Sigmoid colon (tissue), 7 donors: ENCODE results near the gene MAP3K20. TPM values are rescaled to one million over a fixed set of nuclear protein-coding genes. Genes with fewer than 3 reads are reported as not detected.

Experiments used
- DNase-seq: peaks from one replicate; pipeline ENCODE4 v3.0.0-alpha.2; 2019
- H3K27ac ChIP-seq, 4 donors: fragments of 200-600 bp; sonication (generic); one replicate each; pipeline ENCODE4 v1.5.1; 2016 to 2019; ENCODE audit warnings: mild to moderate bottlenecking in 1 of 4
- H3K27me3 ChIP-seq, 3 donors: fragments of 200-600 bp; sonication (generic); one replicate each; pipeline ENCODE4 v1.5.1; 2019; ENCODE audit warnings: mild to moderate bottlenecking in 1 of 3
- H3K36me3 ChIP-seq, 4 donors: fragments of 200-600 bp; sonication (generic); one replicate each; pipeline ENCODE4 v1.5.1; 2016 to 2019
- H3K4me1 ChIP-seq, 4 donors: fragments of 200-600 bp; sonication (generic); one replicate each; pipeline ENCODE4 v1.5.1; 2017 to 2019
- H3K4me3 ChIP-seq, 4 donors: fragments of 200-600 bp; sonication (generic); one replicate each; pipeline ENCODE4 v1.5.1; 2017 to 2019; ENCODE audit warnings: mild to moderate bottlenecking in 2 of 4, moderate library complexity in 1 of 4
- H3K9me3 ChIP-seq, 4 donors: fragments of 200-600 bp in 3 of 4; sonication (generic) in 3 of 4; one replicate each; pipeline versions ENCODE4 v1.5.1 to v1.6.1; 2013 to 2019
- EP300 ChIP-seq, 4 donors: sonication (generic); formaldehyde crosslinking; IDR thresholded peaks; one replicate each; pipeline ENCODE4 v1.6.1; 2017; ENCODE audit warnings: antibody characterized with exemption in 4 of 4
- POLR2A ChIP-seq, 2 donors: fragments of 450-650 bp; IDR thresholded peaks; one replicate each; pipeline ENCODE4 v1.6.1; 2016; ENCODE audit warnings: antibody characterized with exemption in 2 of 2, mild to moderate bottlenecking in 2 of 2, moderate library complexity in 2 of 2
- POLR2AphosphoS5 ChIP-seq, 4 donors: sonication (generic); formaldehyde crosslinking; IDR thresholded peaks; one replicate each; pipeline ENCODE4 v1.6.1; 2017; ENCODE audit warnings: antibody characterized with exemption in 4 of 4
- WGBS, 2 donors: extraction: QIAGEN DNeasy Blood & Tissue Kit; methylation state at CpG; one replicate each; pipeline ENCODE4 v1.1.7; 2013; 5-methylcytosine and 5-hydroxymethylcytosine counted together
- intact Hi-C: fragments of 100-400 bp; cut with DNase I; formaldehyde crosslinking; loops from one replicate; pipeline ENCODE4 v1.15.1; 2023
- polyA plus RNA-seq, 3 donors: library from polyadenylated mRNA; stranded (reverse); fragments of 200-250 nt; gene quantifications; one replicate each; pipeline ENCODE4 v1.2.3, GENCODE V29; 2013
- total RNA-seq, 4 donors: library from RNA; depleted of rRNA; stranded (reverse); fragments of >200 nt; gene quantifications; one replicate each; pipeline ENCODE4 v1.1.0, GENCODE V29; 2016
- TF ChIP-seq, protein P1 (sequence below), 4 experiments: fragments of 450-650 bp in 3 of 4; fragments of 200-600 bp in 1 of 4; IDR thresholded peaks; one replicate each; pipeline ENCODE4 v1.5.1; 2016 to 2019; ENCODE audit warnings: antibody characterized with exemption in 4 of 4, mild to moderate bottlenecking in 3 of 4, moderate library complexity in 2 of 4
- donor health status: healthy with polysubstance abuse.
- donor health status: Bipolar disorder and iron deficiency.
- donor health status: healthy.

Gene MAP3K20
- total and polyA plus RNA-seq, 7 donors: 6.2 to 255 (median 189) TPM

DNA sequence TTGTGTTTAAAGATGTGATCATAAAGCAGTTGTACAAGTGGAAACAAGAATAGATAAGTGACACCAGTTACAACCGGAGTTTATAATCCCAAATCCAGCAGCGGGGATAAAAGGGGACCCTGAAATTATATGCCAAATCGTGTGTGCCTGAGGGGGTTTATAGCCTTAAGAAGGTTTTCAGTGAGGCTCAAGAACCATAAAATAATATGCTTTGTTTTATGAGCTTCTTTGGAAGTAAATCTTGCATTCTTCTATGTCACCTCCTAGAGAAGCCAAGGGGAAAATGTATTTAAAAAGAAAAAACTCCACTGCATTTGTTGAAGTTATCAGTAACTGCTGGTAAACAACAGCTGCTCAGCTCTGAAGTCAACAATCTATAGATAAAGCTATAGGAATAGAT lies 25.8 kb upstream of the MAP3K20 start:
- 16 to 64% methylated on average over 3 of the region's 3 CpGs for WGBS, 2 donors
- Histone ChIP-seq H3K4me3 (no peak overlapping the region), H3K4me1 (peaks cover 0 to 48% (median 38%) of the 10 kb centered on the region in 4 donors), H3K27ac (peak overlapping the region; percentile 50 to 76 (median 74)), H3K27me3 (no peaks in the 10 kb centered on the region), H3K9me3 (no peaks in the 10 kb centered on the region), H3K36me3 (no peaks in the 10 kb centered on the region)
- TF ChIP-seq POLR2AphosphoS5 (IDR thresholded peaks at IDR 0.05): peak in 1 of 4 donors; percentile 33
- TF ChIP-seq EP300 (IDR thresholded peaks at IDR 0.05): peak in 1 of 4 donors; percentile 20
- TF ChIP-seq, protein P1, sequence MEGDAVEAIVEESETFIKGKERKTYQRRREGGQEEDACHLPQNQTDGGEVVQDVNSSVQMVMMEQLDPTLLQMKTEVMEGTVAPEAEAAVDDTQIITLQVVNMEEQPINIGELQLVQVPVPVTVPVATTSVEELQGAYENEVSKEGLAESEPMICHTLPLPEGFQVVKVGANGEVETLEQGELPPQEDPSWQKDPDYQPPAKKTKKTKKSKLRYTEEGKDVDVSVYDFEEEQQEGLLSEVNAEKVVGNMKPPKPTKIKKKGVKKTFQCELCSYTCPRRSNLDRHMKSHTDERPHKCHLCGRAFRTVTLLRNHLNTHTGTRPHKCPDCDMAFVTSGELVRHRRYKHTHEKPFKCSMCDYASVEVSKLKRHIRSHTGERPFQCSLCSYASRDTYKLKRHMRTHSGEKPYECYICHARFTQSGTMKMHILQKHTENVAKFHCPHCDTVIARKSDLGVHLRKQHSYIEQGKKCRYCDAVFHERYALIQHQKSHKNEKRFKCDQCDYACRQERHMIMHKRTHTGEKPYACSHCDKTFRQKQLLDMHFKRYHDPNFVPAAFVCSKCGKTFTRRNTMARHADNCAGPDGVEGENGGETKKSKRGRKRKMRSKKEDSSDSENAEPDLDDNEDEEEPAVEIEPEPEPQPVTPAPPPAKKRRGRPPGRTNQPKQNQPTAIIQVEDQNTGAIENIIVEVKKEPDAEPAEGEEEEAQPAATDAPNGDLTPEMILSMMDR (IDR thresholded peaks at IDR 0.05): no peak
- no peak for TF ChIP-seq POLR2A (IDR thresholded peaks at IDR 0.05)
- intact Hi-C loops: loop anchor here (10.0 kb wide), 1 partner anchor 495 kb away; the partner anchor contains the start of gene PDK1
- no peak for DNase-seq

DNA sequence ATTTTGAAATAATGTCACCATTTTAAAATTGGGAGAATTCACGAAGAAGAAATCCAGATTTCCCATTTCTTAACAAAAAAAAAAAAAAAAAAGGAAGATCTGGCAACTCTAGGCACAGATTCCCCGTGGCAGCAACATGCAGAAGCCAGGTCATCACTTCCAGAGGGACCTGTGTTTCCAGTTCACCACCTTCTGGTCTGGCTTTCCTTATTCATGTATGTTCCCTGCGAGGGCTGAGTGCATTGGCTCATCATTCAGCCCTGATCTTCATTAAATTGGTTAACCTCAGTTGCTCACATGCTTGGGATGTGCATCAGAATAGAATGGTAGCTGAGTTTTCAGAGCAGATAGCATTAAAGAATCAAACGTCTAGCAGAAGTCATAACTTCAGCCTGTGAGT lies 25.0 kb upstream of the MAP3K20 start:
- no peaks in the 10 kb centered on the region for H3K27me3 ChIP-seq
- H3K36me3 ChIP-seq: no peaks in the 10 kb centered on the region
- no peak overlapping the region for H3K4me3 ChIP-seq
- intact Hi-C loops: loop anchor here (10.0 kb wide), 1 partner anchor 496 kb away; the partner anchor contains the start of gene PDK1
- TF ChIP-seq POLR2A (IDR thresholded peaks at IDR 0.05) (no peak), POLR2AphosphoS5 (IDR thresholded peaks at IDR 0.05) (no peak), EP300 (IDR thresholded peaks at IDR 0.05) (no peak)
- TF ChIP-seq, protein P1 (IDR thresholded peaks at IDR 0.05): no peak
- no peak for DNase-seq
- no peaks in the 10 kb centered on the region for H3K9me3 ChIP-seq
- H3K4me1 ChIP-seq: peaks cover 0 to 39% (median 29%) of the 10 kb centered on the region in 4 donors
- H3K27ac ChIP-seq: peak overlapping the region in 3 of 4 donors; percentile 72 to 76 (median 75)
- WGBS, 2 donors: 85 to 93% methylated on average over 4 of the region's 4 CpGs

DNA sequence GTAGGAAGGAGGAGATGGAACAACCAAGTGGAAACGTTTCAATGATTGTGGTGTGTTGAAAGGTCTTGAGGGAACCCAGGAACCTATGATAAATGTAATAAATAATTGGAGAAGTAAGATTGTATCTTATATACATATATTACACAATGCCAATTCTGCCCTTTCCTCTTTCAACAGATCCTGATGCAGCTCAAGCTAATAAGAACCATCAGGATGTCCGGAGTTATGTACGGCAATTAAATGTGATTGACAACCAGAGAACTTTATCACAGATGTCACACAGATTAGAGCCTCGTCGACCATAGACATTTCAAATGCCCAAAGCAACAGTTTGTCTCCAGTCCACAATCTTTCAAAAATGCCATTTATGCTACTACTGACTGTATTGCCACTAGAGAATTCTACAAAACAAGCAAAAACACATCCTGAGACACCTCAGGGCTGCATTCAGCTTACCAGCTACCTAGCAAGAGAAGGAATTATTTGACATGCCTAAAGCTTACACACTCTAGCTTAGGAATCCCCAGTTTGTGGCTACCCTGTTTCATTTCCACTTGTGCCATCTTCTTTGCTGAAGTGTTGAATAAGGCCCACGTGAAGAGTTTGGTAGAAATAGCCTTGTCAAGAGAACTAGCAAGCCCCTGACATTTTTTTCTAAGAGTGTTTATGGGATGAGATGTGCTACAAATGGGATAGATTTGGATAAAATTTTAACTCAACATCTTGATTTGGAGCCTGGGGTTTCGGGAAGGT lies 24.0 kb upstream of the MAP3K20 start:
- peaks cover 0 to 35% (median 29%) of the 10 kb centered on the region in 4 donors for H3K4me1 ChIP-seq
- TF ChIP-seq, protein P1 (IDR thresholded peaks at IDR 0.05): no peak
- TF ChIP-seq POLR2AphosphoS5 (IDR thresholded peaks at IDR 0.05) (no peak), EP300 (IDR thresholded peaks at IDR 0.05) (no peak), POLR2A (IDR thresholded peaks at IDR 0.05) (no peak)
- intact Hi-C loops: loop anchor here (10.0 kb wide), 1 partner anchor 497 kb away; the partner anchor contains the start of gene PDK1
- no peaks in the 10 kb centered on the region for H3K27me3 ChIP-seq
- no peaks in the 10 kb centered on the region for H3K36me3 ChIP-seq
- H3K4me3 ChIP-seq: no peak overlapping the region
- no peak for DNase-seq
- 80 to 84% methylated on average over 7 of the region's 7 CpGs for WGBS, 2 donors
- H3K27ac ChIP-seq: peak overlapping the region in 1 of 4 donors; percentile 76
- H3K9me3 ChIP-seq: no peaks in the 10 kb centered on the region

DNA sequence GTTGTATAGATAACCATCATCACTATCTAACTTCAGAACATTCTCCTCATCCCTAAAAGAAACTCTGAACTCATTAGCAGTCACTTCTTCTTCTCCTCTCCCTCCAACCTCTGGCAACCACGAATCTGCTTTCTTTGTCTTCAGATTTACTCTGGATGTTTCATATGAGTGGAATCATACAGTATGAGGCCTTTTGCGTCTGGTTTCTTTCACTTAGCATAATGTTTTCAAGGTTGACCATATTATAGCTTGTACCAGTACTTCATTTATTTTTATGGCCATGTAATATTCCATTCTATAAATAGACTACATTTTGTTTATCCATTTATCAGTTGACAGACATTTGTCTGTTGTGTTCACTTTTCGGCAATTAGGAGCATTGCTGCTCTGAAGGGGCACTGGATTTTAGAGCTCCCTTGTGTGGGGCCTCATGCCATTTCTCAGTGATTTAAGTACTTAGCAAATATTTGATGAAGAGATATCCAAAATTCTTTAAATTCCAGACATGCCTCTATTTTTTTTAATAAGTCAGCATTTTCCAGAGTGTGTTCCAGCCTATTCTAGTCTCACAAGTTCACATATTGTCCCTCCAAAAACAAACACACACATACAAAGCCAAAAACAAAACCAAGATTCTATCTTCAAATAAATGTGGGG lies 22.5 kb upstream of the MAP3K20 start:
- Histone ChIP-seq H3K9me3 (no peaks in the 10 kb centered on the region), H3K4me3 (no peak overlapping the region), H3K36me3 (no peaks in the 10 kb centered on the region), H3K27me3 (no peaks in the 10 kb centered on the region), H3K4me1 (peaks cover 0 to 32% (median 25%) of the 10 kb centered on the region in 4 donors), H3K27ac (peak overlapping the region in 3 of 4 donors; percentile 25 to 60 (median 50))
- DNase-seq: no peak
- intact Hi-C loops: loop anchor here (10.0 kb wide), 1 partner anchor 498 kb away; the partner anchor contains the start of gene PDK1
- WGBS, 2 donors: 84 to 89% methylated on average over 3 of the region's 3 CpGs
- TF ChIP-seq POLR2AphosphoS5 (IDR thresholded peaks at IDR 0.05) (peak in 3 of 4 donors; percentile 46 to 79 (median 70)), POLR2A (IDR thresholded peaks at IDR 0.05) (no peak), EP300 (IDR thresholded peaks at IDR 0.05) (peak in 1 of 4 donors; percentile 74)
- TF ChIP-seq, protein P1 (IDR thresholded peaks at IDR 0.05): no peak
